PC-3 (cell line): ENCODE measurements around the gene CORO2B.

ENCODE experiments used
- CTCF ChIP-seq: fragments of 300-600 bp; sonication (generic); conservative IDR thresholded peaks from 2 replicates; pipeline ENCODE4 v1.5.1; 2017; ENCODE audit warnings: antibody characterized with exemption, low read depth, mild to moderate bottlenecking, low read length
- EZH2 ChIP-seq: fragments of 300-600 bp; sonication (generic); IDR thresholded peaks from one replicate; pipeline ENCODE4 v1.6.1; 2017; ENCODE audit warnings: antibody characterized with exemption, mild to moderate bottlenecking, low read length; ENCODE audit not compliant: unreplicated experiment
- EZH2phosphoT487 ChIP-seq: fragments of 300-600 bp; sonication (generic); IDR thresholded peaks from 2 replicates; pipeline ENCODE4 v1.6.1; 2018; ENCODE audit warnings: mild to moderate bottlenecking, antibody characterized with exemption, low read length, borderline replicate concordance

- no peak for TF ChIP-seq CTCF
- no peak for TF ChIP-seq EZH2
- no peak for TF ChIP-seq EZH2phosphoT487
These were observed 108.4 kb downstream of the CORO2B start for GRCh38 chr15:68687136-68687735.
